Measurements from ENCODE around the gene RBBP9. TPM values are rescaled to one million over a fixed set of nuclear protein-coding genes. Genes with fewer than 3 reads are reported as not detected.

The RBBP9 gene
- total and polyA plus RNA-seq, 3 donors from 2014 or later: 8.9 to 13.6 (median 11.6) TPM

DNA sequence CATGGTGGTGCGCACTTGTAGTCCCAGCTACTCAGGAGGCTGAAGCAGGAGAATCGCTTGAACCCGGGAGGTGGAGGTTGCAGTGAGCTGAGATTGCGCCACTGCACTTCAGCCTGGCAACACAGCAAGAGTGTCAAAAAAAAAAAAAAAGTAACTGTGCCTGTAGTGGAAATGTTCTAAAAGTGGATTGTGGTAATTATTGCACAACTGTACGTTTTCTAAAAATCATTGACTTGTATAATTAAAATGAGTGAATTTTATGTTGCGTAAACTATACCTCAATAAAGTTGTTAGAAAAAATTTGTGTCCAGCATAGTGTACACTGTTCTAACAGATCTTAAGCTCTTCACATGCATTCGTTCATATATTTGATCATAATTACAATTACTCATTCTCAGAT is 16.2 kb upstream of the RBBP9 start:
- H3K4me3 ChIP-seq: no peak overlapping the region

DNA sequence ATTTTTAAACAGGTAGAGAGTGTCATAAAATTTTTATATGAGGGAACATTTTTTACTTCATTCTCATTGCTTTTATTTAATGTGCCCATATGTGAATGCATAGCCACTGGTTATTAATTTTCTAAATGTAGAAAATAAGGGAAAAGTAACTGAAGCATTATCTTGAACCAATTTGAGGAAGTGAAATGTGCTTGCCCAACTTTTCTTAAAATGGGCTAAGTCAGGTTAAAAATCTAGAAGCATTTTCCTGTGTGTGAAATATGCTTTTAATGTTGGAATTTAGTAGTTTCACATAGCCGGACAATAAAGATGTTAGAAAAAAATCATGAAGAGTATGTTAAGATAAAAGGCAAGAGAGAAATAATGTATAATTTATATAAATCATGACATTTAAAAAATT is 14.5 kb upstream of the RBBP9 start:
- Histone ChIP-seq H3K4me1 (peaks cover 4% of the 10 kb centered on the region), H3K9me3 (no peaks in the 10 kb centered on the region), H3K4me3 (no peak overlapping the region), H3K27me3 (no peaks in the 10 kb centered on the region), H3K27ac (no peak overlapping the region), H3K36me3 (ENCODE audit: low read depth, missing control alignments) (no peaks in the 10 kb centered on the region)
- intact Hi-C loops (cut with DNase I; ENCODE audit: low total_unique reads): no loop called here
- 87 to 88% methylated on average over 1 of the region's 1 CpG for WGBS, 2 donors
- TF ChIP-seq, protein P1, sequence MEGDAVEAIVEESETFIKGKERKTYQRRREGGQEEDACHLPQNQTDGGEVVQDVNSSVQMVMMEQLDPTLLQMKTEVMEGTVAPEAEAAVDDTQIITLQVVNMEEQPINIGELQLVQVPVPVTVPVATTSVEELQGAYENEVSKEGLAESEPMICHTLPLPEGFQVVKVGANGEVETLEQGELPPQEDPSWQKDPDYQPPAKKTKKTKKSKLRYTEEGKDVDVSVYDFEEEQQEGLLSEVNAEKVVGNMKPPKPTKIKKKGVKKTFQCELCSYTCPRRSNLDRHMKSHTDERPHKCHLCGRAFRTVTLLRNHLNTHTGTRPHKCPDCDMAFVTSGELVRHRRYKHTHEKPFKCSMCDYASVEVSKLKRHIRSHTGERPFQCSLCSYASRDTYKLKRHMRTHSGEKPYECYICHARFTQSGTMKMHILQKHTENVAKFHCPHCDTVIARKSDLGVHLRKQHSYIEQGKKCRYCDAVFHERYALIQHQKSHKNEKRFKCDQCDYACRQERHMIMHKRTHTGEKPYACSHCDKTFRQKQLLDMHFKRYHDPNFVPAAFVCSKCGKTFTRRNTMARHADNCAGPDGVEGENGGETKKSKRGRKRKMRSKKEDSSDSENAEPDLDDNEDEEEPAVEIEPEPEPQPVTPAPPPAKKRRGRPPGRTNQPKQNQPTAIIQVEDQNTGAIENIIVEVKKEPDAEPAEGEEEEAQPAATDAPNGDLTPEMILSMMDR (IDR thresholded peaks at IDR 0.05): no peak
- no peak for TF ChIP-seq POLR2A (IDR thresholded peaks at IDR 0.05)
- no peak for DNase-seq

More for the DNA sequence above, 16.2 kb upstream of the RBBP9 start:
- intact Hi-C loops (cut with DNase I; ENCODE audit: low total_unique reads): no loop called here
- WGBS, 2 donors: 93 to 95% methylated on average over 7 of the region's 7 CpGs
- Histone ChIP-seq H3K36me3 (ENCODE audit: low read depth, missing control alignments) (no peaks in the 10 kb centered on the region), H3K27me3 (no peaks in the 10 kb centered on the region), H3K27ac (no peak overlapping the region), H3K4me1 (no peaks in the 10 kb centered on the region), H3K9me3 (no peaks in the 10 kb centered on the region)
- TF ChIP-seq, protein P1 (IDR thresholded peaks at IDR 0.05): no peak
- no peak for TF ChIP-seq POLR2A (IDR thresholded peaks at IDR 0.05)
- no peak for DNase-seq

GRCh38 chr20:18507218-18508191 is 10.5 kb upstream of the RBBP9 start, which contains the start of gene SEC23B:
Gene SEC23B, plus strand, starts transcription at chr20:18507940. Its CDS starts 2,896 bp downstream, at chr20:18510836.
- no peaks in the 10 kb centered on the region for H3K9me3 ChIP-seq
- peak within 1 kb of the TSS; percentile 65 to 83 for H3K4me3 ChIP-seq
- intact Hi-C loops (cut with DNase I; ENCODE audit: low total_unique reads): no loop called here
- DNase-seq: peak; percentile 98
- no peaks in the 10 kb centered on the region for H3K27me3 ChIP-seq
- 0 to 1% methylated on average over 47 to 68 of the region's 69 CpGs for WGBS, 2 donors
- no peaks in the 10 kb centered on the region for H3K36me3 ChIP-seq (ENCODE audit: low read depth, missing control alignments)
- TF ChIP-seq, protein P1 (IDR thresholded peaks at IDR 0.05): no peak
- TF ChIP-seq POLR2A (IDR thresholded peaks at IDR 0.05): peak; percentile 66
- peak within 1 kb of the TSS; percentile 95 for H3K27ac ChIP-seq
- H3K4me1 ChIP-seq: peaks cover 4% of the 10 kb centered on the region

DNA sequence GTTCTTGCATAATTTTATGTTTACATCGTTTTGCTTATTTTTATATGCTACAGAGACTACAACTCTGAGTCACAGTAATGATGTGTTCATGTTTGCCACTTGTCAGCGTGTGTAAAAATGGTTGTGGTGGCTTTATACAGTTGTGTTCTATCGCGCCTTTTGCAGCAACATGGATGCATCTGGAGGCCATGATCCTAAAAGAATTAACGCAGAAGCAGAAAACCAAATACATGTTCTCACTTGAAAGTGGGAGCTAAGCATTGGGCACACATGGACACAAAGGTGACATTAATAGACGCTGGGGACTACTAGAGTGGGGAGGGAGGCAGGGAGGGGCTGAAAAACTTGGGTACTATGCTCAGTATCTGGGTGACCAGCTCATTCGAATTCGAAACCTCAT is 9.7 kb upstream of the RBBP9 start:
- DNase-seq: no peak
- Histone ChIP-seq H3K36me3 (ENCODE audit: low read depth, missing control alignments) (no peaks in the 10 kb centered on the region), H3K4me1 (peaks cover 4% of the 10 kb centered on the region), H3K27ac (peak overlapping the region; percentile 95), H3K27me3 (no peaks in the 10 kb centered on the region), H3K4me3 (peak overlapping the region; percentile 65 to 83), H3K9me3 (no peaks in the 10 kb centered on the region)
- WGBS, 2 donors: 41 to 58% methylated on average over 8 of the region's 8 CpGs
- TF ChIP-seq POLR2A (IDR thresholded peaks at IDR 0.05): no peak
- TF ChIP-seq, protein P1 (IDR thresholded peaks at IDR 0.05): no peak
- intact Hi-C loops (cut with DNase I; ENCODE audit: low total_unique reads): no loop called here

All from testis (tissue), 3 donors.